Fibroblast of lung (primary cell): ENCODE results near the gene RPS14.

Source experiments
- EZH2 ChIP-seq: IDR thresholded peaks from 2 replicates; pipeline ENCODE4 v1.5.1; 2012; ENCODE audit warnings: low read length, control low read depth, mild to moderate bottlenecking; ENCODE audit errors: missing control alignments
- TF ChIP-seq, protein P1 (sequence below), 2 donors: IDR thresholded peaks in 1 of 2; conservative IDR thresholded peaks in 1 of 2; 1 replicate in 1 of 2; 2 replicates in 1 of 2; pipeline ENCODE4 v1.5.1; 2011 to 2012; ENCODE audit warnings: low read length in 2 of 2, control low read depth in 1 of 2, inconsistent platforms in 1 of 2, low read depth in 1 of 2, mild to moderate bottlenecking in 1 of 2

GRCh38 chr5:150434464-150434863 is 15.1 kb downstream of the RPS14 start:
- TF ChIP-seq, protein P1, sequence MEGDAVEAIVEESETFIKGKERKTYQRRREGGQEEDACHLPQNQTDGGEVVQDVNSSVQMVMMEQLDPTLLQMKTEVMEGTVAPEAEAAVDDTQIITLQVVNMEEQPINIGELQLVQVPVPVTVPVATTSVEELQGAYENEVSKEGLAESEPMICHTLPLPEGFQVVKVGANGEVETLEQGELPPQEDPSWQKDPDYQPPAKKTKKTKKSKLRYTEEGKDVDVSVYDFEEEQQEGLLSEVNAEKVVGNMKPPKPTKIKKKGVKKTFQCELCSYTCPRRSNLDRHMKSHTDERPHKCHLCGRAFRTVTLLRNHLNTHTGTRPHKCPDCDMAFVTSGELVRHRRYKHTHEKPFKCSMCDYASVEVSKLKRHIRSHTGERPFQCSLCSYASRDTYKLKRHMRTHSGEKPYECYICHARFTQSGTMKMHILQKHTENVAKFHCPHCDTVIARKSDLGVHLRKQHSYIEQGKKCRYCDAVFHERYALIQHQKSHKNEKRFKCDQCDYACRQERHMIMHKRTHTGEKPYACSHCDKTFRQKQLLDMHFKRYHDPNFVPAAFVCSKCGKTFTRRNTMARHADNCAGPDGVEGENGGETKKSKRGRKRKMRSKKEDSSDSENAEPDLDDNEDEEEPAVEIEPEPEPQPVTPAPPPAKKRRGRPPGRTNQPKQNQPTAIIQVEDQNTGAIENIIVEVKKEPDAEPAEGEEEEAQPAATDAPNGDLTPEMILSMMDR (conservative IDR thresholded peaks at IDR 0.05 in 1 of 2, IDR thresholded peaks at IDR 0.05 in 1 of 2; ENCODE audit: low read depth in 1 of 2, low read length in 2 of 2), result no peak
- TF ChIP-seq EZH2, result no peak
